ENCODE data around the gene CKAP4.
A peak's percentile ranks its signal among the peaks of the same experiment; 100 is the strongest.

The CKAP4 gene

DNA sequence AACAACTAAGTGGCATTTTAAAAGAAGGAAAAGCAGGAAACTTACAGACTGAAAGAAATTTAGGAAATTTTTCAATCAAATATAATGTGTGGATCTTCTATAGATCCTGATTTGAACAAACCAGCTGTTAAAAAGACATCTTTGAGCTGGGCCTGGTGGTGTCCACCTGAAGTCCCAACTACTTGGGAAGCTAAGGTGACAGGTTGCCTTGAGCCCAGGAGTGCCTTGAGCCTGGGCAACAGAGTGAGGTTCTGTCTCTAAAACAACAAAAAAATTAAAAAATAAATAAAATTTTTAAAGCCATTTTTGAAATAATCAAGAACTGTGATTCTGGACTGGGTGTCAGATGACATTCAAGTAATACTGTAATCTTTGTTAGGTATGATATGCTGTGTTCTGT, 7.0 kb downstream of the CKAP4 start:
- no peak for DNase-seq (ENCODE audit: low read depth)

DNA sequence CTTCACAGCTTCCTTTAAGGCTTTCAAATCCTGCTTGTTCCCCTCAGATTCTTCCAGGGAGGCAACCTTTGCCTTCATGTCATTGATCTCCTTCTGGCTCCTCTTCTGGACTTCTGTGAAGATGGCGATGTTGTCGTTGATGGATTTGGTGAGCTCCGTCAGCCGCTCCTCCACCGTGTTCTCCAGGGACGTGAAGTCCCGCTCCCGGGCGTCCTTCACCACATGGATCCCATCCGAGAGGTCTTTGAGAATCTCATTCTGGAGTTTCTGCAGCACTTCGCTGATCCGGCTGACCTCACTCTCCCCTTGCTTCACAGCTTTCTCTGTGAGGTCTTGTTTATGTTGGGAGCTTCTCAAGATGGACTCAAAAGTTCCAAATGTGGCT, 7.9 kb downstream of the CKAP4 start:
- DNase-seq (ENCODE audit: low read depth) = no peak

DNA sequence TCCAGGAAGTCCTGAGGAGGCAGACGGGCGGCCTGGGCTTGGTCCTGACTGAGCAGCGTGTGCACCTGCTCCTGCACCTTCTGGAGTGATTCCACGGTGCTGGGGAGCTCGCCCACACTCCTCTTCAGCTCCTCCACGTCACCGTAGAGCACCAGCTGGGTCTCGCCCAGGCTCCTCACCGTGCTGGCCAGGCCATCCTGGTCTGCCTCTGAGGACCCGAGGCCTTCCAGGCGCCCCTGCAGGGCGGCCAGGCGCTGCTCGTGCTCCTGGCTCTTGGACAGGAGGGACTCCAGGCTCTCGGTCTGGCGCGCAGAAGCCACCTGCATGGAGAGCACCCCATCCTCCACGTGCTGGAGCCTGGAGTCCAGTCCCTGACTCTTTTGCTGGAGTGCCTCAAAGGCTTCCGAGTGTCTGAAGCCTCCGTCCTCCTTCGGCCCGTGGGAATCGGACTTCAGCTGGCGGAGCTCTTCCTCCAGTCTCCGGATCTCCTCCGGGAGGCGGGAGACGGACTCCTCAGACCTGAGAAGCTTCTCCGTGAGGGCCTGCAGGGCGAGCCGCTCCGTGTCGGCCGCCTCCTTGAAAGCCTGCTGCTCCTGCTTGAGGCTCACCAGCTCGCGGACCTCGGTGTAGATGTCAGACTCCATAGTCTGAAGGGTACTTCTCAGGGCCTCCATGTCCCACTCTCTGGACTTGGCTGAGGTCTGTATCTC, 8.4 kb downstream of the CKAP4 start:
- no peak for DNase-seq (ENCODE audit: low read depth)

DNA sequence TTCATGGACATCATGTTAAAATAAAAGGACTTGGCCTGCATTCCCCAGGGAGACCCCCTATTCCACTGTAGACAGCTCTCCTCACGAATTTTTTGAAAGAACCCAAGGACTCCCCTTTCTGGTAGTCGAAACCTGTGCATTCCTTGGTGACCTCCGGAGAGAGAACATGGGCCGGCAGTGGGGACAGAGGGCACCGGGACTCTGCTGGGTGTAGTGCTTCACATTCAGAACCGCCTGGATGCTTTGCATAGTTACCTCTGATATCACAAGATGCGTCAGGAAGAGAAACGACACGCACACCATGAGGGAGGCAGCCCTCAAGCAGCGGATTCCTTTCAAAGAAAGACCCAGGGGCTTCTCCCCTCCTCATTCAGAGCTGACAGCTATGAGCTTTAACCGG, 9.7 kb downstream of the CKAP4 start:
- no peak for DNase-seq (ENCODE audit: low read depth)

DNA sequence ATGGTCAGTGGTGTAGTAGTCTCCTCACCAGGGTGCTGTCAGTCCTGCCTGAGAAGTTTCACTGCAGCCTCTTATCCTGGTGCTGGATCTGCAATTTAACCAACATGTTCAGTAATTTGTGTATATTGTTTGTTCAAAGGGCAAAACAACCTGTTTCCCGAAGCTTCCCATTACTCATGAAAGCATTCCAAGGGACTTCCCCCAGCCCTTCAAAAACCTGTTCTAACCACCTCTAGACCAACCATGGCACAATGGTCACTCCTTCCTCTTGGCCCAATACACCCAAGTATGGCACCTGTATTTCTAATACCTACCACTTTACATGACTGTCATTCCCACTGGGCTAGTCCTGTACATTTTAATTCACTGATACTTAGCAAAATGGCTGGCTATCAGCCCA, 12.1 kb downstream of the CKAP4 start:
- no peak for DNase-seq (ENCODE audit: low read depth)

DNA sequence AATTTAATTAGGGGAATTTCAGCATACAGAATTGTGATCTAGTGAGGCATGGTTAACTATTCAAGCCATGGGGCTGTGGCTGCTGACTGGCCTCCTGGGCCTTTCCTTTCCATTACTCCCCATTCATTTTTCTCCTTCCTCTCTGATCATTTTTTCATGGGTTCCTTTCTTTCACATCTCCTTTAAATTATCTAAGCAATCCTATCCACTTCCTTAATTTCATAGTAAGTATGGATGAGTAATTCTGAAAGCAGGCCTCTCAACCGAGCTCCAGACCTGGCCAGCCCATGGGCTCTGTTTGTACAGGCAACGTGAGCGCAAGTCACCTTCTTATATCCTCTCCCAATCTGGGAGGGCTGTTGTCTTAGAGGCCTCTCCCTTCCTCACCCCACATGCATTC, 13.4 kb downstream of the CKAP4 start:
- DNase-seq (ENCODE audit: low read depth) = no peak

DNA sequence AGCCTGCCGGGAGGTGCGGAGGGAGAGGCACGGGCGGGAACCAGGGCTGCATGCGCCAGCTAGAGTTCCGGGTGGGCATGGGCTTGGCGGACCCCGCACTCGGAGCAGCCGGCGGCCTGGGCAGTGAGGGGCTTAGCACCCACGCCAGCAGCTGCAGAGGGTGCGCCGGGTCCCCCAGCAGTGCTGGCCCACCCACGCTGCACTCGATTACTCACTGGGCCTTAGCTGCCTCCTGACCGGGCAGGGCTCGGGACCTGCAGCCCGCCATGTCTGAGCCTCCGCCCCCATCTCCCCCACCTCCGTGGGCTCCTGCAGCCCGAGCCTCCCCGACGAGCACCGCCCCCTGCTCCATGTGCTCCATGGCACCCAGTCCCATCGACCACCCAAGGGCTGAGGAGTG, 14.8 kb downstream of the CKAP4 start:
- no peak for DNase-seq (ENCODE audit: low read depth)

DNA sequence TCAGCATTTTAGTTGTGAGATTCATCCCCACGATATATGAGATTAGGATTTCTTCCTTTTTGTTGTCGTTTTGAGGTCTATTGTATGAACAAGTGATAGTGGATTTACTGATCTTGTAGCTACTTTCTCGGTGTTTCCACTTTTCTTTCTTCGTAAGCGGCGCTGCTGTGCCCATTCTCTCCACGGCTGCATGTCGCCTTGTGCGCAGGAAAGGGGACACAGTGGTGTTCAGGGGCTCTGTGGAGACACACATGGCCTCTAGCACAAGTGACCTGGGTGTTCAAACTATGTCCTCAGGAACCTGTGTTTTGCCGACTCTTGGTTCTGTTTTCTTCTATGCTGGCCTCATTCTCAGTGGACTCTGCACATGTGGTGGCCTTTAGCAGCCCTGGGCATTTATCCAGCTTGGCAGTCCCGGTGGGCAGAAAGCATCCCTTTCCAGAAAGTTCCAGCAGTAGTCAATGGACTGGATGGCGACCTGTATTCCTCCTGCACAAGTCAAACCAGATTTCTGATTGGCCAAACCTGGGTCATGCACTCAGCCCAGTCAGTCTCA, 18.7 kb downstream of the CKAP4 start:
- no peak for DNase-seq (ENCODE audit: low read depth)

DNA sequence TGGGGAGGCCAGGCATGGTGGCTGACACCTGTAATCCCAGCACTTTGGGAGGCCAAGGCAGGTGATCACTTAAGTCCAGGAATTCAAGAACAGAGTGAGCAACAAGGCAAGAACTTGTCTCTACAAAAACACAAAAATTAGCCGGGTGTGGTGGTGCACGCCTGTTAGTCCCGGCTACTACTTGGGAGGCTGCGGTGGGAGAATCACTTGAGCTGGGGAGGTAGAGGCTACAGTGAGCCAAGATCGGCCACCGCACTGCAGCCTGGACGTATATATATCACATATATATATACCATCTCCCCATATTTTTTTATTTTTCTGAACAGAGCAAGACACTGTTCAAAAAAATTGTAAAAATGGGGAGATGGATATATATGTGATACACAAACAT, 19.5 kb downstream of the CKAP4 start:
- DNase-seq (ENCODE audit: low read depth) = no peak

DNA sequence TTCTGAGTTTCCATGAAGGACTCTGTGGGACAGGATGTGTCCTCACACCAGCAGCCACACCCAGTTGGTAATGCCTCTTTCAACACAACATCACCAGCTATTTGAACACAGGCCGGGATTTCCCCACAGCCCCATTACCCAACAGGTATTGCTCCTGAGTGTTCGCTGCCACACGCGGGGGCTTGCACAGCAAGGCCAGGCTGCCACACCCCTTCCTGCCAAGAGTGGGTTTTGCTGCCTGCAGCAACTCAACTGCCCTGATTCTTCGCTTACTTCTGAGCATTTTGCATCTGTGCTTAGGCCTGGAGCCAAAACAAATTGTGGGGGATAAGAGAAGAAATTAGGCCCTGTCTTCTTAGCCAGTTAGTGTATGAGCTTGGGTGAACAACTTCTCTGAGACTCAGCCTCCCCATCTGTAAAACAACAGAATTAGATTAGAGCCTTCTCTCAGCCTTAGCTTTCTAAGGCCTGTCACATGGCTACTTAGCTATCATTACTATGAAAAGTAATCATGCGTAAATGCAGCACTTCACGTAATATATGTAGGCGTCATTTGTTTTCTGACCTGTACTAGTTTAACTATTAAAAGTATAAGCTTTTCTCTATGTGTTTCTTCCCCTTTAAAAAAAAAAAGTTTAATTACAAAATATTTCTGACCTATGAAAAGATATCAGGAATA, 20.0 kb downstream of the CKAP4 start:
- peak; percentile 47 for DNase-seq (ENCODE audit: low read depth)

DNA sequence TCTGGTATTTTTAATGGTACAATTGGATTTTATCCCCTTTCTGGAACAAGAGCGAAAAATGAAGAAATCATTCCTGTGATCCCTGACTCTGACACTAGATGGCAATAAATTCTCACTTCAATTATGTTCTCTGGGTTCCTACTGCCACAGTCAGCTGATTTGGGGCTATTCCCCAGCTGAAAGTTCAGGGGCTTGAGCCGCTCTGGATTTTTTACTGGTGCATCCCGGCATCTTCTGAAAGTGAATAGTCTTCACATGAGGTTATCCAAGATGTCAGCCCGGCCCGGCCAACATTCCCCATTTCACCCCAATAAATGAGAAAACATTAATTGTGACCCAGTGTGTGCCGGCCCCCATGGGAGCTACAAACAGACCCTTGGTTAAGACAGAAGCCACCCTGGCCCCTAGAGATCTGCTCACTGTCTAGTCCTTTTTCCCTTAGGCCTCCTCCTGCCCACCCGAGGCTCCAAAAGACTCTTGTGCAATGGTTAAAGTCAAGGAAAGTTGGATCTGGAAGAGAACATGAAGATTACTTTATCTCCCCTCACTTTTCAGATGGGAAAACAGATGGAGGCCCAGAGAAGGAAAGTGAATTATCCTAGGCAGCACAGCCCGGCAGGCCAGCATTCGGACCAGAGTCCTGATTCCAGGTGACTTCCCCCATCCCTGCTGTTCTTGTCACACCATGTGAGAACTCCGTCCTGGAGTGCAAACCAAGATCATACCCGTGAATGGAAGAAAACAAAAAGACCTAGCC, 20.8 kb downstream of the CKAP4 start:
- no peak for DNase-seq (ENCODE audit: low read depth)

DNA sequence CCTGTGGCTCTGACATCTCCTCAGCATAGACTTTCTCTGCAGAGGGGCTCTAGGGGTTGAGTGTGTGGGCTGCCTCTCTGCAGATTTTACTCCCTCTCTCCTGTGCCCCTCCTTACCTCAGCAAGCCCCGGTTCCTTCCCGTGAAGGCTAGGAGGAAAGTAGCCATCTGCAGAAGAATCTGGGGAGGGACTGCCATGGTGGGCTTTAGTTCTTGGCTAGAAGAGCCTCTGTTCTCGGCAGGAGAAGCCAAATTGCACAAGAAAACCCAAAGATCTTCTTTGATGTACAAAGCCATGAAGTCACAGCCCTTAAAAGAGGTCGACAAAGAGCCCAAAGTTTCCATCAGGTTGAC, 23.5 kb downstream of the CKAP4 start:
- no peak for DNase-seq (ENCODE audit: low read depth)

DNA sequence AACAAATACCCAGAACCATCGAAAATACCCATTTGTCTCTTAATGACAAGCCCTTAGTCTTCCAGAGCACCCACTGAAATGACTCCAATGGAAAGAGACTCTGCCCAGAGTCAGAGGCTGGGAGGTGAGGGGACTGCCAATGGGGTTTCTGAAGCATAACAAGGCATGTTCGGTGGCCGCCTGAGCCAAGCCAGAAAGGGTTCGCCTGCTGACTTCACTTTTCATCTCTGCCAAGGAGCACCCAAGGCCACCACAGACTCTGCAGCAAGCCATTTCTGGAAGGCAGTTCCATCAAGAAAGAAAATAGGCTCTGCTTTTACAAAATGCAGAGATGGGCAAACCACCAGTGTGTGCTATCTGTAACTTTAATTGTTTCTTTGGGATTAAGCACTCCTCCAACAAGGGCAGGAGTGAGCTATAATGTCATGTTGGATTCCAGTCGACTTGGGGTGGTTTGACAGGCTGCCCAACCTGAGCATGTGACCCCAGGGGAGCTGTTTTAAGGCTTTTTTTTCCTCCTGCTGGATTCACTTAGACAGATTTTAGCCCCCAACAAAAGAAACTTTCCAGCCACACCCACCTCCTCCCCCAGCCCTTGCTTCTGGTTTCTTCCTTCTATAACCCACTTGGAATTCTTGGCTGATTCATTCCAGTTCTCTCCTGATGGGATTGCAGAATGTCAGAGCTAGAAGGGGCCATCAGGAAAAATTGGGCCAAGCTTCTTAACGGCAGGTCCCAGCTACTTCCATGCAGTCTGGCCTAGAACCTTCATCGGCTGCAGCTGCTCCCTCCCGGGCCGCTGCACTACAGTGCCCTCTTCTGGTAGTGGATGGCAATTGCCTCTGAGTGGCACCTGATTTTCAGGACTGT, 24.1 kb downstream of the CKAP4 start:
- DNase-seq (ENCODE audit: low read depth) = peak; percentile 31

DNA sequence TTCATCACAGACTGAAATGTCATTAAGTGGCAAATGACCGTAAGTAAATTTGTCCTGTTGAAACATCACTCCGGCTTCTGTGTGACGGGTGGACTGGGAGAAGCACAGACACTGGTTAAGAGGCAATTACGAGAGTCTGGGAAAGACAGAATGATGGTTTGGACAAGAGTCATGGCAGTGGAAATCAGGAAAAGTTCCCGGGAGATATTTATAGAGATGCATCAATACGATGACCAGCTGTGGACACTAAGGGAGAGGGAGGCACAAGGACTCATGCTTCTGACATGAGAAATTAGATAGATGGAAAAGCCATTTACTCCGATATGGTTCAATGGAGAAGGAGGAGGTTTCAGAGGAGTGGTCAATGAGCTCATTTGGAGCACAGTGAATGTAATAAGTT, 27.3 kb downstream of the CKAP4 start:
- no peak for DNase-seq (ENCODE audit: low read depth)

DNA sequence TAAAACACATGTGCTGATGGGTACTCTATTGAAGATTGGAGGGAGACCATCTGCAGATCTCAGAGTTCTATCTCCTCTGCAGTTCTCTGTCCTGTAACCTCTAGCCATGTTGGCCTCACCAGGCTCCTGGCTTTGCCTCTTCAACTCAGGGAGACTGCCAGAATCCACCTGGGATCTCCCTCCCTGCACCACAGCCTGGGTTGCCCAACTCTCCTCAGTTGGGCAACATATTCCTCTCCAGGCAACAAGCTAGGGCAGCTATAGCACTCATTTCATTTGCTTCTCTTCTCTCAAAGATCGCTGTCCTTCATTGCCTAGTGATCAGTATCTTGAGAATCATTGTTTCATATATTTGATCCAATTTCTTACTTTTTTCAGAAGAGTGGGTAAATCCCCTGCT, 28.8 kb downstream of the CKAP4 start:
- no peak for DNase-seq (ENCODE audit: low read depth)

DNA sequence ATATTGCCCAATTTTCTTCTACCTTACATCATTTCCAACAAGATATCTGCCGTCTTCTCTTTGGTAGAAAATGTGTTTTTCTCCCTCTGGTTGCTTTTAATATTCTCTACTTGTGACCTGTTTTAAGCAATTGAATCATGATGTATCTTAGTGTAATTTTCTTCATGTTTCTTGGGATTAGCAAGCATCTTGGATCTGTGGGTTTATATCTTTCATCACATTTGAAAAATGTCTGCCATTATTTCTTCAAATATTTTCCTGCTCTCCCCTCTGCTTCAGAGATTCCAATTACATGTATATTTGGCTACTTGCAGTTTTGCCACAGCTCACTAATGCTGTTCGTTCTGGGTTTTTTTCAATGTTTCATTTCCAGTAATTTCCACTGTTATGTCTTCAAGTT, 30.1 kb downstream of the CKAP4 start:
- no peak for DNase-seq (ENCODE audit: low read depth)

DNA sequence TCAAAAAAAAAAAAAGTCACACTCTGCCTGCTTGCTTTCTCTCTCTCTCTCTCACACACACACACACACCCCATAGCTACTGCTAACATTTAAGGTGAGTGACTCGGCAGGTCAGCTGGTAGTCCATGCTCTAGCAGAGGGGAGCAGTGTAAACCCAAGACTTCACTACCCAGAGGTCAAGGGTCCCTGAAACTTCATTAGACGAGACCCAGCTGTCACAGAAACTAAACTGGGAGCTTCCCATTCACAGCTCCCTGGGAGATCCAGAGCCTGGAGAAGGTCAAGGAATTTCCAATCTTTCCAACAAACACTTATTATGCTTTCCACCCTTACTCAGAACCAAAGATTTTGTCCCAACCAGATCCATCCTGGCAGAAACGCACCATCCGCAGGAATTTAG, 33.2 kb downstream of the CKAP4 start:
- DNase-seq (ENCODE audit: low read depth) = no peak

DNA sequence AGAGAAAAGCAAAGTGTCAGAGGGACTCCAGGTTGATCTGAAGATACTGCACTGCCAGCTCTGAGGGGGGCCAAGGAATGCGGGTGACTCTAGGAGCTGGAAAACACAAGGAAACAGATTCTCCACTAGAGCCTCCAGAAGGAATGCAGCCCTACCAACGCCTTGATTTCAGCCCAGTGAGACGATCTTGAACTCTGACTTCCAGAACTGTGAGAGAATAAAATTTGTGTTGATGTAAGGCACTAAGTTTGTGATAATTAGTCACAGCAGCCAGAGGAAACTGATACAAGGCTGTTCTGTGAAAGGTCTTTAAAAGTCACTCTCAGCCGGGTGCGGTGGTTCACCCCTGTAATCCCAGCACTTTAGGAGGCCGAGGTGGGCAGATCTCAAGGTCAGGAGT, 34.2 kb downstream of the CKAP4 start:
- no peak for DNase-seq (ENCODE audit: low read depth)

DNA sequence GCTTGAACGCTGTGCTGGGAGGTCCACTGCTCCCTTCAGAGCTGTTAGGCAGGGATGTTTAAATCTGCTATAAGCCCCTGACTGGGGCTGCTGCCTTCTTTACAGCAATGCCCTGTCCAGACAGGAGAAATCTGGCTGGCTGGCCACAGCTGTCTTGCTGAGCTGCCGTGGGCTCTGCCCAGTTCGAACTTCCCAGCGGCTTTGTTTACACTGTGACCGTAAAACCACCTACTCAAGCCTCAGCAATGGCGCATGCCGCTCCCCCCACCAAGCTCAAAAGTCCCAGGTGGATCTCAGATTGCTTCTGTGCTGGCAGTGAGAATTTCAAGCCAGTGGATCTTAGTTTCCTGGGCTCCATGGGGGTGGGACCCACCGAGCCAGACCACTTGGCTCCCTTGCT, 35.8 kb downstream of the CKAP4 start:
- DNase-seq (ENCODE audit: low read depth) = no peak

DNA sequence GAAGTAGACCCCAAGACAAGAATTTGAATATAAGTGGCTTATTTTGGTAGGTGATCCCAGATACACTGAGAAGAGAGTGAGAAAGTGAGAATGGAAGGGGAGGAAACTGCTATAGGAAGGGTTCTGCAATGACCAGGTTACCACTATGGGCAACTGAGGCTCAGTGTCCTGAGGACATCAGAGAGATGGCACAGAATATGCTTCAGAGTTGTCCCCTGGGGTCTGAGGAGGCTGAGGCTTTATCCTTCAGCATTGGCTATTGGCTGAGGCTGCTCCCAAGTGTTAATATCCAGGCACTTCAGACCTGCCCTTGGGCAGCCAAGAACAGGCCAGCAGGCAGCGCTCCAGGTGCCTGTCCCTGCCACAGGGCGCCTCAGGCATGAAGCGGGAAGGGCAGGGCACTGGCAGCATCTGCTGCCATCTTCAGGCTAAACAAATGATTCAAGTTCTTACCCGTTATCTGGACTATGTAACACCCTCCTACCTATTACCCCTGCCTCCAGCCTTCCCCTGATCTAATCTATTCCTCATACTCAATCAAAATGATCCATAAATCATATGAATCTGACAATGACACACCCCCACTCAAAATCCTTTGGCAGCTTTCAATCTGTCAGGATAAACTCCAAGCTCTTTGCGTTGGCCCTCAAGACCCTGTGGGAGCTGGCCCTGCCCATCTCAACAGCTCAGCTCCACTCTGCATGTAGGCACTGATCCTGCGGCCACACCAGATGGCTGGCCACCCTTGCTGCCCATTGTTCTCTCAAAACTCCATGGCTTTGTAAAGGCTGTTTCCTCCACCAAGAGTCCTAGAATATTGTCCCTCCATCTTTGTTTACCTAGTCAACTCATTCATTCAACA, 42.4 kb downstream of the CKAP4 start:
- DNase-seq (ENCODE audit: low read depth) = no peak

DNA sequence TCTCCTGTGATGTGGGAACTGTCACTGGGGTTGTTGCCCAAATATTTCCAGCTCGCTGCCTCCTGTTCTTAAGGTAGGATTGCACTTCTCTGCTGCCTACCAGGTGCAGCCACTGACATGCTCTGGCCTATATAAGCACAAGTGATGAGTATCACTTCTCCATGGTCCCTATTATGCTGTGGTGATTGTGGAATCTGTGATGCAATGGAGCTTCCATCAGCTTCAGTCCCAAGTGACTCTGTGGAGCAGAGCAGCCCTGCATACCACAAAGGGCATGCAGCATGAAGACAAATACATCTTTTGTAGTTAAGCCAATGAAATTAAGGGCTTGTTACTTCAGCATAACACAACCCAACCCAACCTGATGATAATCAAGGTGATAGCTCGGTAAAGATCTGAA, 43.5 kb downstream of the CKAP4 start:
- no peak for DNase-seq (ENCODE audit: low read depth)

Data from stimulated activated CD8-positive, alpha-beta memory T cell treated with anti-CD3 and anti-CD28 coated beads, Interleukin-12 subunit alpha, Interleukin-12 subunit beta, amount 100 ng/mL, for 4 hours (primary cell).